C1 segment of cervical spinal cord (tissue), 14 donors: Measurements from ENCODE around the gene SUCLG2.
"Not testable (repeated sequence)": the region's sequence is repeated elsewhere in the genome, so short reads cannot be mapped to it uniquely, and the experiment has no call there.

ENCODE experiments used
- DNase-seq, 14 donors: peaks; one replicate each; lab custom pipeline; 2025; lab: John Stamatoyannopoulos, UW

The SUCLG2 gene

GRCh38 chr3:67609709-67610108 lies 44.7 kb downstream of the SUCLG2 start:
- DNase-seq = no peak

GRCh38 chr3:67608034-67608433 lies 46.4 kb downstream of the SUCLG2 start:
- no peak for DNase-seq

GRCh38 chr3:67605377-67605776 lies 49.0 kb downstream of the SUCLG2 start:
- no peak for DNase-seq

GRCh38 chr3:67602816-67603215 lies 51.6 kb downstream of the SUCLG2 start:
- DNase-seq = no peak

GRCh38 chr3:67601919-67602608 lies 52.3 kb downstream of the SUCLG2 start:
- no peak for DNase-seq

GRCh38 chr3:67601385-67601784 lies 53.0 kb downstream of the SUCLG2 start:
- no peak for DNase-seq

DNA sequence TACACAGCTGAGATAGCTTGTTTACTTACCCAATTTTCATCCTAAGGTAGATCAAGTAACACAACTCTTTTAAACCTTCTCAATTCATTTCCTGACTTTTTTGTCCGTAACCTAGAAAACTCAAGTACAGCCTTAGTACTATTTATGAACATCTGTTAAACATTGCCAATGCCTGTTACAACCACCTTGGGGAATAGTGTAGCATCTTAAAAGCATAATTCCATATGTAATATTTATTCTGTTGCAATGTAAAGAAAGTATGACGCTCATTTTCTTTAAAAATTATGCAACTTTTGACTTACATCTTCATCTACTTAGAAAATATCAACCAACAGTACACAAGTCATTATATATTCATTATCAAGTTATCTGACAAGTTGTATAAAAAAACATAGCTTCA lies 54.6 kb downstream of the SUCLG2 start:
- no peak for DNase-seq

- DNase-seq = no peak
Measured at GRCh38 chr3:67598814-67599556, 55.4 kb downstream of the SUCLG2 start.

DNA sequence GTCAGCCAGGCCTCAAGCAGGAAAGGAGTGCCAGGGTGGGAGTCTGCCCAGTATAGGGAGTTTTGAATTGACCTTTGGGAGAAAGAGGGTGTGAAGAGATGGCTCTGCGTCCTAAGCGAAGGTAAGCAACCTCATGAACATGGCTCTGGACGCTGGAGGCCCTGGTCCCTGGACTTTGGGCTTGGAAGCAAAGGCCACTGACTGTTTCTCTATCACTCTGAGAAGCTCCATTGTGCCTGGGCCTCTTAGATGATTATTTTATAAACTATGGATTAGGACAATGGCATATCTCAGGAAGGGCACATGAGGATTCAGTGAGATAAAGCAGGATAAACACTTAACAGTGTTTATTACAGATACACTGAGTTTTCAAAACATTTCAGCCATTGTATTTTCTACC lies 59.0 kb downstream of the SUCLG2 start:
- no peak for DNase-seq

GRCh38 chr3:67593761-67594234 lies 60.6 kb downstream of the SUCLG2 start:
- DNase-seq = no peak

GRCh38 chr3:67592057-67592456 lies 62.4 kb downstream of the SUCLG2 start:
- DNase-seq = no peak

GRCh38 chr3:67587811-67588210 lies 66.6 kb downstream of the SUCLG2 start:
- no peak for DNase-seq

DNA sequence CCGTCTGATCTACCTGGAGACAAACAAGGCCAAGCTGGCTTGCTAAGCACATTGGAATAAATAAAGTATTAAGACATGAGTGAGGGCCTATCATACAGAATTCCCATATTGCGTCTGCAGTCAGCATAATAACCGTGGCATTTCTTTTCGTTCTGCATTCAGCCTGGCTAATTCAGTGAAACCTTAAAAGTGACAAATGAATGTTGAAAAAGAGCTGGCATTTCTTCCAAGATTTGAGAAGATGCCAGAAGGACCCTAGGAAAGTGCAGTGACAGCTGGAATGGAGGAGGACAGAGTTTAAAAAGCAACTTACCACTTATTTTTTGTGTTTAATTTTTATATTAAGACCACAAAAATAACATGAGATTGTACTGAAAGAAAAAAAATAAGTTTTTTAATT lies 67.1 kb downstream of the SUCLG2 start:
- DNase-seq = no peak

DNA sequence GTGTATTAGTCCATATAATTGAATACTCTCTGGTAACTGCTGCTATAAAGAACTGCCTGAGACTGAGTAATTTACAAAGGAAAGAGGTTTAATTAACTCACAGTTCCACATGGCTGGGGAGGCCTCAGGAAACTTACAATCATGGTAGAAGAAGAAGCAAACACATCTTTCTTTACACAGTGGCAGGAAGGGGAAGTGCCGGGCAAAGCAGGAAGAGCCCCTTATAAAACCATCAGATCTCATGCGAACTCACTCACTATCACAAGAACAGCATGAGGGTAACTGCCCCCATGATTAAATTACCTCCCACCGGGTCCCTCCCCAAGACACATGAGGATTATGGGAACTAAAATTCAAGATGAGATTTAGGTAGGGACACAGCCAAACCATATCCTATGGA lies 69.8 kb downstream of the SUCLG2 start:
- DNase-seq = not testable (repeated sequence)

GRCh38 chr3:67580430-67581000 lies 73.9 kb downstream of the SUCLG2 start:
- no peak for DNase-seq

GRCh38 chr3:67578416-67578815 lies 76.0 kb downstream of the SUCLG2 start:
- no peak for DNase-seq

GRCh38 chr3:67576441-67576840 lies 78.0 kb downstream of the SUCLG2 start:
- no peak for DNase-seq

- no peak for DNase-seq
Measured at GRCh38 chr3:67569324-67569723, 85.1 kb downstream of the SUCLG2 start.

DNA sequence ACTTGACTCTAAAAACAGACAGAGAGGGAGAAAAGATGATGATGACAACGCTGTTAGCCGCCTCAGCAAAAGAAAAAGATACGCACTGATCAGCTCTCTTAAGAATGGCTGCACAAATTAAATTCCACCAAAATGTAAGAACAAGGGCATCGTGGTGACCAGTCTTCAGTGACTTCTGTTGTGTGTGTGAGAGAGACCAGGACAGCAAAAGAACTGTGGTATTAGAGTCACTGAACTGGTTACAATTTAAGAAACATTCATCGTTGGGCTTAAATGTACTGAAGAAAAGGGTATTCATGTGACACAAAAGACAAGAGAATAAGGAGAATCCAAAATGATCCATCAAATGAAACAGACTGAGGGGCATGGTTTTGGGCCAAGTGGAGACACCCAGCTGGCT lies 86.5 kb downstream of the SUCLG2 start:
- no peak for DNase-seq

DNA sequence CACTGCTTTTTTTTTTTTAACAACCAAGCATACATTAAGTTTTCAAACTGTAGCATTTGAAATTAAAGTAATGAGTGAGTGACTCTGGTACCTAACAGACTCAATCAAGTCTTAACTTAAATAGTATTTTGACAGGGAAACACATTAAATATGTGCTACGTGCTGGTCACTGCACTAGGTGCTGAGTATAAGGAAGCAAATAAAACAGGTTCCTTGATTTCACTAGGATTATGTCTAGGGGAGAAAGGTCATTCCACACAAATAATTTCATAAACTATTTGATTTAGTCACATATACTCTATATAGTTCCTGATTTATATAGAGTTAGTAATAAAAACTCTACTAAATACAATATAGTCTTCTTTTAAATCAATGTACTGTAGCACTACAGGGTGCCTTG lies 89.4 kb downstream of the SUCLG2 start:
- no peak for DNase-seq

- no peak for DNase-seq
Measured at GRCh38 chr3:67564008-67564407, 90.4 kb downstream of the SUCLG2 start.

GRCh38 chr3:67561667-67562394 lies 92.6 kb downstream of the SUCLG2 start:
- no peak for DNase-seq
